PFSK-1 (cell line): ENCODE measurements around the gene ZNF30.

Source experiments
- POLR2AphosphoS5 ChIP-seq: IDR thresholded peaks from 2 replicates; pipeline ENCODE4 v1.6.1; 2012; ENCODE audit warnings: low read depth, mild to moderate bottlenecking, control low read depth, low read length, moderate library complexity
- TF ChIP-seq, protein P1 (sequence below), 2 experiments: IDR thresholded peaks; 2 replicates each; pipeline versions ENCODE4 v1.6.1 to v1.8.0; 2011 to 2012; ENCODE audit warnings: low read depth in 2 of 2, low read length in 2 of 2, control low read depth in 1 of 2, inconsistent platforms in 1 of 2, mild to moderate bottlenecking in 1 of 2, moderate library complexity in 1 of 2; ENCODE audit not compliant: insufficient read depth in 1 of 2

GRCh38 chr19:34988119-34988518, 61.4 kb downstream of the ZNF30 start:
- no peak for TF ChIP-seq POLR2AphosphoS5
- TF ChIP-seq, protein P1, sequence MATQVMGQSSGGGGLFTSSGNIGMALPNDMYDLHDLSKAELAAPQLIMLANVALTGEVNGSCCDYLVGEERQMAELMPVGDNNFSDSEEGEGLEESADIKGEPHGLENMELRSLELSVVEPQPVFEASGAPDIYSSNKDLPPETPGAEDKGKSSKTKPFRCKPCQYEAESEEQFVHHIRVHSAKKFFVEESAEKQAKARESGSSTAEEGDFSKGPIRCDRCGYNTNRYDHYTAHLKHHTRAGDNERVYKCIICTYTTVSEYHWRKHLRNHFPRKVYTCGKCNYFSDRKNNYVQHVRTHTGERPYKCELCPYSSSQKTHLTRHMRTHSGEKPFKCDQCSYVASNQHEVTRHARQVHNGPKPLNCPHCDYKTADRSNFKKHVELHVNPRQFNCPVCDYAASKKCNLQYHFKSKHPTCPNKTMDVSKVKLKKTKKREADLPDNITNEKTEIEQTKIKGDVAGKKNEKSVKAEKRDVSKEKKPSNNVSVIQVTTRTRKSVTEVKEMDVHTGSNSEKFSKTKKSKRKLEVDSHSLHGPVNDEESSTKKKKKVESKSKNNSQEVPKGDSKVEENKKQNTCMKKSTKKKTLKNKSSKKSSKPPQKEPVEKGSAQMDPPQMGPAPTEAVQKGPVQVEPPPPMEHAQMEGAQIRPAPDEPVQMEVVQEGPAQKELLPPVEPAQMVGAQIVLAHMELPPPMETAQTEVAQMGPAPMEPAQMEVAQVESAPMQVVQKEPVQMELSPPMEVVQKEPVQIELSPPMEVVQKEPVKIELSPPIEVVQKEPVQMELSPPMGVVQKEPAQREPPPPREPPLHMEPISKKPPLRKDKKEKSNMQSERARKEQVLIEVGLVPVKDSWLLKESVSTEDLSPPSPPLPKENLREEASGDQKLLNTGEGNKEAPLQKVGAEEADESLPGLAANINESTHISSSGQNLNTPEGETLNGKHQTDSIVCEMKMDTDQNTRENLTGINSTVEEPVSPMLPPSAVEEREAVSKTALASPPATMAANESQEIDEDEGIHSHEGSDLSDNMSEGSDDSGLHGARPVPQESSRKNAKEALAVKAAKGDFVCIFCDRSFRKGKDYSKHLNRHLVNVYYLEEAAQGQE (IDR thresholded peaks at IDR 0.05; ENCODE audit: insufficient read depth in 1 of 2, low read depth in 2 of 2, low read length in 2 of 2): no peak
